CD4-positive, alpha-beta T cell (primary cell): Measurements from ENCODE around the gene TIMM13. TPM values are rescaled to one million over a fixed set of nuclear protein-coding genes. Genes with fewer than 3 reads are reported as not detected.

ENCODE experiments used
- ATAC-seq: fragments of 200-7000 bp; cut with Tn5 transposase; one replicate; pipeline ENCODE4 v1.10.0; 2022; ENCODE audit warnings: mild to moderate bottlenecking; ENCODE audit not compliant: poor library complexity
- CTCF ChIA-PET: fragments of 350-600 bp; sonication (Branson Sonifier 250); formaldehyde crosslinking; loops from one replicate; lab custom pipeline; 2021; ENCODE audit warnings: antibody characterized with exemption, inconsistent platforms; lab: Charles Lee
- POLR2A ChIA-PET: fragments of 350-600 bp; sonication (Branson Sonifier 250); formaldehyde crosslinking; loops from one replicate; lab custom pipeline; 2021; ENCODE audit warnings: antibody characterized with exemption, inconsistent platforms; lab: Charles Lee
- DNase-seq, 14 experiments: peaks; one replicate each; pipeline ENCODE4 v3.0.0-alpha.2; 2013 to 2020; ENCODE audit warnings: mixed read lengths in 2 of 14
- H3K27ac ChIP-seq, 2 donors: one replicate each; pipeline versions ENCODE4 v1.5.1 to v1.7.0; 2013; ENCODE audit warnings: low read length in 2 of 2, low read depth in 1 of 2, mild to moderate bottlenecking in 1 of 2
- H3K27me3 ChIP-seq, 2 experiments: 1 replicate in 1 of 2; 2 replicates in 1 of 2; pipeline versions ENCODE4 v1.6.1 to v1.7.0; 2013; ENCODE audit warnings: low read length in 2 of 2, control low read depth in 1 of 2, mild to moderate bottlenecking in 1 of 2, moderate library complexity in 1 of 2; ENCODE audit not compliant: insufficient read depth in 2 of 2, control insufficient read depth in 1 of 2
- H3K36me3 ChIP-seq: one replicate; pipeline ENCODE4 v1.6.1; 2013; ENCODE audit warnings: low read length, control low read depth; ENCODE audit not compliant: insufficient read depth
- H3K4me1 ChIP-seq: one replicate; pipeline ENCODE4 v1.6.1; 2013; ENCODE audit warnings: low read length, control low read depth; ENCODE audit not compliant: insufficient read depth
- H3K4me3 ChIP-seq: one replicate; pipeline ENCODE4 v1.5.1; 2013; ENCODE audit warnings: mild to moderate bottlenecking, low read length, moderate library complexity
- H3K9me3 ChIP-seq, 2 experiments: 1 replicate in 1 of 2; 2 replicates in 1 of 2; pipeline versions ENCODE4 v1.6.1 to v1.7.0; 2013; ENCODE audit warnings: low read length in 2 of 2, mild to moderate bottlenecking in 2 of 2, control low read depth in 1 of 2, moderate library complexity in 1 of 2; ENCODE audit not compliant: control insufficient read depth in 1 of 2, insufficient read depth in 1 of 2
- H3K27ac Mint-ChIP-seq: one replicate; pipeline ENCODE4 v1.8.0; 2020; ENCODE audit warnings: mixed read lengths
- H3K27me3 Mint-ChIP-seq: one replicate; pipeline ENCODE4 v1.8.0; 2021; ENCODE audit warnings: mixed read lengths
- H3K36me3 Mint-ChIP-seq: one replicate; pipeline ENCODE4 v1.8.0; 2021; ENCODE audit warnings: low read depth, mixed read lengths
- H3K4me1 Mint-ChIP-seq: one replicate; pipeline ENCODE4 v1.8.0; 2021; ENCODE audit warnings: low read depth, mixed read lengths
- H3K4me3 Mint-ChIP-seq: one replicate; pipeline ENCODE4 v1.8.0; 2020; ENCODE audit warnings: mild to moderate bottlenecking, mixed read lengths
- H3K9me3 Mint-ChIP-seq: one replicate; pipeline ENCODE4 v1.8.0; 2020; ENCODE audit warnings: mixed read lengths
- intact Hi-C, 2 experiments: fragments of 100-400 bp; cut with DNase I in 1 of 2; cut with micrococcal nuclease in 1 of 2; formaldehyde crosslinking; loops; one replicate each; pipeline versions ENCODE4 v1.15.1 to v1.9.0; 2023 to 2025; cut with DNase I, micrococcal nuclease
- total RNA-seq, 174 experiments: library from RNA in 2 of 174; stranded (reverse) in 2 of 174; gene quantifications; one replicate each; pipeline ENCODE4 v1.2.3 and lab custom pipeline; 2021 to 2026
- TF ChIP-seq, protein P1 (sequence below): fragments of 200-600 bp; IDR thresholded peaks from one replicate; pipeline ENCODE4 v1.8.0; 2022; ENCODE audit warnings: antibody characterized with exemption, mild to moderate bottlenecking

The TIMM13 gene
- total RNA-seq, 2 experiments from 2014 or later, result 17.3 to 22.3 TPM

DNA sequence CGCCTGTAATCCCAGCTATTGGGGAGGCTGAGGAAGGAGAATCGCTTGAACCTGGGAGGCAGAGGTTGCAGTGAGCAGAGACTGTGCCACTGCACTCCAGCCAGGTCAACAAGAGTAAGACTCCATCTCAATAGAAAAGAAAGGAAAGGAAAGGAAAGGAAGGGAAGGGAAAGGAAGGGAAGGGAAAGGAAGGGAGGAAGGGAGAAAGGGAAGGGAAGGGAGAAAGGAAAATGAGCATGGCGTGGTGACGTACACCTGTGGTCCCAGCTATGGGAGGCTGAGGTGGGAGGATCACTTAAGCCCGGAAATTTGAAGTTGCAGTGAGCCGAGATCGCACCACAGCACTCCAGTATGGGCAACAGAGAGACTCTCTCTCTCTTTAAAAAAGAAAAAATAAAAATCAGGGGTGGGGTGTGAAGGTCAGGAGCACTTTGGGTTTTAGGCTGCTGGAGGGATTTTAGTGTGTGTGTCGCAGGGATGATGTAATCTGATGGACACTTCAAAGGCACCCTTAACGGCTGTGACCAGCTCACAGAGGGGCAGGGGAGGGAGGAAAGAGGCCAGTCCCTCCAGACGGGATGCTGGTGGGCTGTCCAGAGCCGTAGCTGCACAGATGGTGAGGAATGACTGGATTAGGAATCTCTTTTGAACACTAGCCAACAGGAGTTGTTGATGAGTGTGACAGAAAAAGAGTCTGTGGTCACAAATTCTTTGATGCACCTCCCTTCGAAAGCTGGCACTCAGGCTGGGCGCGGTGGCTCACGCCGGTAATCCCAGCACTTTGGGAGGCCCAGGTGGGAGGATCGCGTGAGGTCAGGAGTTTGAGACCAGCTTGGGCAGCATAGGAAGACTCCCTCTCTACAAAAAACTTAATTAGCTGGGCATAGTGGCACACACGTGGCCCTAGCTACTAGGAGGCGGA is 39.8 kb downstream of the TIMM13 start:
- Histone ChIP-seq H3K27me3 (peaks cover 0 to 7% of the 10 kb centered on the region in 2 experiments), H3K27ac (no peak overlapping the region), H3K4me1 (peaks cover 7% of the 10 kb centered on the region), H3K4me3 (no peak overlapping the region), H3K9me3 (no peaks in the 10 kb centered on the region), H3K36me3 (no peaks in the 10 kb centered on the region)
- Mint-ChIP-seq H3K27ac (no peak overlapping the region), H3K27me3 (peaks cover 6% of the 10 kb centered on the region), H3K4me1 (peaks cover 4% of the 10 kb centered on the region), H3K9me3 (no peaks in the 10 kb centered on the region), H3K4me3 (no peak overlapping the region), H3K36me3 (no peaks in the 10 kb centered on the region)
- DNase-seq (no peak), ATAC-seq (no peak)
- intact Hi-C loops, result no loop called here
- ChIA-PET POLR2A (no interaction called here), CTCF (interaction anchor here (1.0 kb wide), 1 partner anchor 232 kb away, joined by 3 read pairs; no protein-coding TSS in a partner anchor)
- TF ChIP-seq, protein P1, sequence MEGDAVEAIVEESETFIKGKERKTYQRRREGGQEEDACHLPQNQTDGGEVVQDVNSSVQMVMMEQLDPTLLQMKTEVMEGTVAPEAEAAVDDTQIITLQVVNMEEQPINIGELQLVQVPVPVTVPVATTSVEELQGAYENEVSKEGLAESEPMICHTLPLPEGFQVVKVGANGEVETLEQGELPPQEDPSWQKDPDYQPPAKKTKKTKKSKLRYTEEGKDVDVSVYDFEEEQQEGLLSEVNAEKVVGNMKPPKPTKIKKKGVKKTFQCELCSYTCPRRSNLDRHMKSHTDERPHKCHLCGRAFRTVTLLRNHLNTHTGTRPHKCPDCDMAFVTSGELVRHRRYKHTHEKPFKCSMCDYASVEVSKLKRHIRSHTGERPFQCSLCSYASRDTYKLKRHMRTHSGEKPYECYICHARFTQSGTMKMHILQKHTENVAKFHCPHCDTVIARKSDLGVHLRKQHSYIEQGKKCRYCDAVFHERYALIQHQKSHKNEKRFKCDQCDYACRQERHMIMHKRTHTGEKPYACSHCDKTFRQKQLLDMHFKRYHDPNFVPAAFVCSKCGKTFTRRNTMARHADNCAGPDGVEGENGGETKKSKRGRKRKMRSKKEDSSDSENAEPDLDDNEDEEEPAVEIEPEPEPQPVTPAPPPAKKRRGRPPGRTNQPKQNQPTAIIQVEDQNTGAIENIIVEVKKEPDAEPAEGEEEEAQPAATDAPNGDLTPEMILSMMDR, result no peak

DNA sequence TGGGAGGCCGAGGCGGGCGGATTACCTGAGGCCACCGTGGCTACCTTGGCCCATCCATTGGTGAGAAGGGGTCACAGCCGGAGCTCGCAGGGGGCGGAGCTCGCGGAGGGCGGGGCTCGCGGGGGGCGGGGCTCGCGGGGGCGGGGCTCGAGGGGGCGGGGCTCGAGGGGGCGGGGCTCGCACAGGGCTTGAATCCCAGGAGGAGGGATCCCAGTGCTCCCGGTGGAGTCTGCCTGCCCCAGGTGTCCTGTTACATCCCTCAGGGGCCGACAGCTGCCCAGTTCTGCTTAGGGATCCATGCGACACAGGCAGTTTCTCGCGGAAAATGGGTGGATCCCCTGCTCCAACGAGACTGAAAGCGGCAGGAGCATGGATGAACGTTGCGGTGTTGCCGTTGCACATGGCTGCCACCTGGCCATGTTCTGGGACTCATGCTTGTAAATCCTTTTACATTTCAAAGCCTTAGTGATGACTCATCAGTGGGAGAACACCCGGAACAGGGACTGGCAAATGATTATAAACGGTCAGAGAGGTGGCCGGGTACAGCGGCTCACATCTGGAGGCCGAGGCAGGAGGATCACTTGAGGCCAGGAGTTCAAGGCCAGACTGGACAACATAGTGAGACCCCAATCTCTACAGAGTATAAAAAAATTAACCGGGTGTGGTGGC is 42.2 kb downstream of the TIMM13 start:
- ATAC-seq, result no peak
- DNase-seq, result peak in 3 of 14 experiments; percentile 4 to 44 (median 35)
- CTCF ChIA-PET, result no interaction called here

DNA sequence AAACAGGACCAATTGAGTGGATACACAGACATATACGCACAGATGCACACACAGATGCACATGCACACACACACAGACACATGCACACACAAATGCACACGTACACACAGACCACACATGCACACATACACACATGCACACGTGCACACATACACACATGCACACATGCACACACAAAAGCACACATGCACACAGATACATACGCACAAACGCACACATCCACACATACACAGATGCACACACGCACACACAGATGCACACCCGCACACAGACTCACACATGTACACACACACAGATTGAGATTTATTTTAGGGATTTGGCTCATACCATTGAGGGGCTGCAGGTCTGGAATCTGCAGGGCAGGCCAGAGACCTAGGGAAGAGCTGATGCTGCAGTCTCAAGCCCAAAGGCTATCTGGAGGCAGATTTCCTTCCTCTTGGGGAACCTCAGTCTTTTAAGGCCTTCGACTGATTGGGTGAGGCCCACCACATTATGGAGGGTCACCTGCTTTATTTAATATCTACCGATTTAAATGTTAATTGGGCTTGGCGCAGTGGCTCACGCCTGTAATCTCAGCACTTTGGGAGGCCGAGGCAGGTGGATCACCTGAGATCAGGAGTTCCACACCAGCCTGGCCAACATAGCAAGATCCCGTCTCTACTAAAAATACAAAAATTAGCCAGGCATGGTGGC is 44.7 kb downstream of the TIMM13 start:
- CTCF ChIA-PET, result no interaction called here

More for the DNA sequence above, 42.2 kb downstream of the TIMM13 start:
- no peak overlapping the region for H3K4me3 ChIP-seq
- intact Hi-C loops, result no loop called here
- peaks cover 0 to 11% of the 10 kb centered on the region in 2 experiments for H3K9me3 ChIP-seq
- H3K4me3 Mint-ChIP-seq, result no peak overlapping the region
- no peaks in the 10 kb centered on the region for H3K36me3 ChIP-seq
- no peak overlapping the region for H3K27ac ChIP-seq
- POLR2A ChIA-PET, result no interaction called here
- TF ChIP-seq, protein P1, result no peak
- peaks cover 0 to 7% of the 10 kb centered on the region in 2 experiments for H3K27me3 ChIP-seq
- peaks cover 2% of the 10 kb centered on the region for H3K4me1 ChIP-seq
- peaks cover 5% of the 10 kb centered on the region for H3K27me3 Mint-ChIP-seq
- no peaks in the 10 kb centered on the region for H3K36me3 Mint-ChIP-seq
- H3K4me1 Mint-ChIP-seq, result no peaks in the 10 kb centered on the region
- H3K27ac Mint-ChIP-seq, result no peak overlapping the region
- H3K9me3 Mint-ChIP-seq, result no peaks in the 10 kb centered on the region

More for the DNA sequence above, 44.7 kb downstream of the TIMM13 start:
- Mint-ChIP-seq H3K27ac (no peak overlapping the region), H3K36me3 (no peaks in the 10 kb centered on the region), H3K9me3 (no peaks in the 10 kb centered on the region), H3K4me1 (no peaks in the 10 kb centered on the region), H3K4me3 (no peak overlapping the region), H3K27me3 (peaks cover 5% of the 10 kb centered on the region)
- no peak for ATAC-seq
- POLR2A ChIA-PET, result no interaction called here
- no peak for DNase-seq
- H3K4me3 ChIP-seq, result no peak overlapping the region
- H3K4me1 ChIP-seq, result peaks cover 2% of the 10 kb centered on the region
- no peak overlapping the region for H3K27ac ChIP-seq
- H3K27me3 ChIP-seq, result peaks cover 0 to 7% of the 10 kb centered on the region in 2 experiments
- H3K36me3 ChIP-seq, result no peaks in the 10 kb centered on the region
- H3K9me3 ChIP-seq, result peaks cover 0 to 18% of the 10 kb centered on the region in 2 experiments
- TF ChIP-seq, protein P1, result no peak
- intact Hi-C loops, result no loop called here
